HG02610 (cell line): ENCODE measurements around the gene MMP28.

Experiments
- ATAC-seq: cut with Tn5 transposase; IDR thresholded peaks from one replicate; pipeline ENCODE4 v1.9.1; 2021; ENCODE audit warnings: mild to moderate bottlenecking, moderate library complexity; ENCODE audit not compliant: unreplicated experiment

MMP28 gene

DNA sequence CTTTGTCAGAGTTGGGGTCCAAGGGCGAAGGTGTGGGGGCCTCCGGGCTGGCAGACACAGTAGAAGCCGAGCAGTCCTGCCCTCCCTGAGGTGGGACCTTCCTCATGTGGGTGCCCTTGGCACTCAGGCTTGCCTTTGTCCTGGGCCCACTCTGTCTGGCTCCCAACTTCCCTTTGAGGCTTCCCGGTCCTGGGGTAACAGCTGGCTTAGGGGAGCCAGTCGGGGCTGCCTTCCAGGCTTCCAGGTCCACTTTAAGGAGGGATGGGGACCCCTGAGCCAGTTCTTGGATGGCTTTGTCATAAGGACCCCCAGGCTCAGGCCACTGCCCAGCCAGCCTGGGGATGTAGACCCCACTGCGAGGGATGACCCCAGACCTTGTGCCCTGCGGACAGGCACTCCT is 50.2 kb downstream of the MMP28 start:
- ATAC-seq, result no peak

- ATAC-seq, result no peak
Measured at GRCh38 chr17:35744830-35745229, 50.6 kb downstream of the MMP28 start.

DNA sequence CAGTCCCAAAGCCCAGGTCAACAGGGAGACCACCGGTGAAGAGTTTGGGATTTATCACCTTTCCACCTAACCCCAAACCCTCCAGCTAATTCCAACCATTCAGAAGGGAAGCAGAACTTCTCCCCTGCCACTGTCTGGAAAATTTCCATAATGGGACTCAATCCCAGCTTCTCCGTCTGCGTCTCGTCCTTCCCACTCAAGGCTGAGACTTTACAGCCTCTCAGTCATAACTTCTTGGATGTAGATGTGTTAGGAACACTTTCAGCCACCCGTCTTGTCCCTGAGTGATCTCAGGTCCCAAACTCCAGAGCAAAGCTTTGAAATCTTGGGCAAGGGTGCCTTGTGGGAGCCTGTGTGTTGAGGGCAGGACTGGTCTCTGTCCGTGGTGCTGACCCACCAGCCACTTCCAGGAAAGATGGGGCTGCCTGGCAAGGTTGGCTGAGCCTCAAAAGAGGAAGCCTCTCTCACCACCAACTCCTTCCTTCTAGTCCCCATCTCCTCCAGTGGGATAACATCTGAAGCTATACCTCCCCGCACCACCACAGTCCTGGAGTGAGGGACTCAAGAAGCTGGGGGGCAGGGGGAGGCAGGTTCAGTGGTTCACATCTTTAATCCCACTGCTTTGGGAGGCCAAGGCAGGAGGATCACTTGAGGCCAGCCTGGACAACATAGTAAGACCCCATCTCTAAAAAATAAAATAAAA is 51.7 kb downstream of the MMP28 start:
- ATAC-seq, result no peak

DNA sequence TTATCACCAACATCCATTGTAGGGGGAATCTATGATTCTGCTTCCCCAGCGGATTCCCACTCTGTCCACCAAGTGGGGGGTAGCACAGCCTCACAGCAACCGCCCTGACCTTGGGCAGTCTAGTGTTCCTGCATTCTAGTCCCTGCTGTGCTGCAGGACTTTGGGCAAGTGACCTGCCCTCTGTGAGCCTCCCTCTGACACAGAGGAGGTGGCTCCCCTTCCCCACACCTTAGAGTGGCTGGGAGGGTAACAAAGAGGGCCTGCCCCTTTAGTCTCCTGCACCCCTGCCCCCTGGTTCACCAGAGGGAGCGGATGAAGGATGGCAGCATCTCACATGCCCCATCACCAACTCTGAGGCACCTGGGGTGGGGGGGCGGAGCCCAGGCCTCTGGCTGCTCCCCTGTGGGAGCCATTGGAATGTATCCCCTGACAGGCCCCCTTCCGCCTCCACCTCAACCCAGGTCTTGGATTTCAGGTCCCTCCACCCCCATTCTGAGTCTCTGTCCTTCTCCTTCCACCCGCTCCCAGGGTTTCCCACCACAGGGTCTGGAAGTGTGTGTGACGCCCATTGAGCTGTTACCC is 52.5 kb downstream of the MMP28 start:
- ATAC-seq, result no peak

GRCh38 chr17:35742496-35742895 is 52.9 kb downstream of the MMP28 start:
- no peak for ATAC-seq

GRCh38 chr17:35740997-35741931 is 54.2 kb downstream of the MMP28 start:
- no peak for ATAC-seq

GRCh38 chr17:35740216-35740615 is 55.2 kb downstream of the MMP28 start:
- ATAC-seq, result no peak

GRCh38 chr17:35738519-35739133 is 56.8 kb downstream of the MMP28 start:
- ATAC-seq, result no peak

GRCh38 chr17:35736236-35736635 is 59.2 kb downstream of the MMP28 start:
- no peak for ATAC-seq

GRCh38 chr17:35735036-35735805 is 60.2 kb downstream of the MMP28 start:
- ATAC-seq, result no peak

DNA sequence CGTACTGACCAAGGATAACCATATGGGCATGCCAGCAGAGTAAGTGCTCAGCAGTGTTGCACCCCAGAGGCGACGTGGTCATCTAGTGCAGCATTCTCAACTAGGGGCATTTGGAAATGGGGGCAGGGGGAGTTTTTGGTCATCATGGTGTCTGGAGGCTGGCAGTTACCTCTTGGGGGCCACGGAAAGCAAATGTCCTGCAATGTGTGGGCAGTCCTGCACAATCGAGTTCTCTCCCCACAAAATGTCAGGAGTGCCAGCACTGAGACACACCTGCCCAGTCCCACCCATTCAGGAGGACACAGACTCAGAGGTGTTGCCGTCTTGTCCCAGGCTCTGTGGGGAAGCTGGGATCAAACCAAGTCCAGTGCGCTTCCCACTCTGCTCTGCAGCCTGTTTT is 61.0 kb downstream of the MMP28 start:
- no peak for ATAC-seq

GRCh38 chr17:35733366-35733765 is 62.1 kb downstream of the MMP28 start:
- ATAC-seq, result no peak

DNA sequence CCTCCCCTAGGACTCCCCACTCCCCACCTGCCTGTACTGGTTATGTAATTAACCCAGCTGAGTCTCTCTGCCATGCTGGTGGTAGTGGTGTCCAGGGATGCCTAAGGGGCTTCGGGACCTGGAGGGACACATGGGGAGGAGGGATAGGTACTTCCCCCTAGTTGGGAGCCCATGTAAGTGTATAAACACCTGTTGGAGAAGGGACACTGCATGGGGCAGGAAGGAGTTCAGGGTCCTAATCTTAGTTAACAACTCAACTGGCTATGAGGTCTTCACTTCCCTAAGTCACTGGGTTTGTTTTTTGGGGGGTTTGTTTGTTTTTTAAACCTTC is 62.7 kb downstream of the MMP28 start:
- ATAC-seq, result no peak

DNA sequence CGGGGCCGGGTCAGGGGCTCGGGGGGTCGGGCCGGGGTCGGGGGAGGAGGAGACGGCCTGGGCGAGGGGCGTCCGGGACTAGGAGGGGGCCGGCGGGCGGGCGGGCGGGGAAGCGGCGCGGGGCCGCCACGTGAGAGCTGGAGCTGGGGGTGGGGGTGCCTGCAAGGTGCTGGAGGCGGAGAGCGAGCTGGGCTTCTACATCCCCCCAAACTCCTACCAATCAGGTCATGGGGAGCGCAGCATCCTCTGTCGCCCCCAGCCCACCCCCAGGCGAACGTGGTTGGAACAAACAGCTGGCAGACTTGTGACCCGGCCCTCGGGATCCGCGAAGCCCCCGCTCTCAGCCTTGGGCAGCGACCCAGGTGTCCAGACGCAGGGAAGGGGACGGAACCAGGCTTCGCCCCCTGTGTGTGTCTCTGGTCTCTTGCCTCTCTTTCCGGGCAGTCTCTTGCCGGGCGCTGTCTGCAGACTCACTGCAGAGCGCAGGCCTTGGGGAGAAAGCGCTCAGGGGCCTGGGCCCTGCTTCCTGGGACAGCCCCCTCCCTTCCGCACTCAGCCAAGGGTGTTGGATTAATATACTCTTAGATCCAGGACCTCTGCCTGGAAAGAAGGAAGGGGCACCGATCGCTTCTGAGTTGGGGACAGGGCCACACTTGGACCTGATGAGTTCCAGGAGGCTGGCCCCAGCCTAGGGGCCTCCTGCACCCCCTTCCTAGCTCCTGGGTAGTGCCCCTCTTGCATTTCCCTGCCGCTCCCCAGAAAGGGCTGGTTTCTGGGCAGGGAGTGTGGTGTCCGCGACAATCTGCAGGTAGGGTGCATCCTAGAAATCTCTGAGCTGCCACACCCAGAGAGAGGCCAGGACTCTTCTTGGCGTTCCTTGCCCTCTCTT is 63.3 kb downstream of the MMP28 start:
- no peak for ATAC-seq

- no peak for ATAC-seq
Measured at GRCh38 chr17:35731239-35731916, 64.1 kb downstream of the MMP28 start, which contains the start of gene RASL10B. TSS of gene RASL10B (plus strand) at chr17:35731639. CDS start at chr17:35735185, 3,546 bp downstream.

GRCh38 chr17:35730400-35731005 is 64.9 kb downstream of the MMP28 start:
- ATAC-seq, result no peak

GRCh38 chr17:35729405-35729833 is 66.0 kb downstream of the MMP28 start:
- no peak for ATAC-seq

DNA sequence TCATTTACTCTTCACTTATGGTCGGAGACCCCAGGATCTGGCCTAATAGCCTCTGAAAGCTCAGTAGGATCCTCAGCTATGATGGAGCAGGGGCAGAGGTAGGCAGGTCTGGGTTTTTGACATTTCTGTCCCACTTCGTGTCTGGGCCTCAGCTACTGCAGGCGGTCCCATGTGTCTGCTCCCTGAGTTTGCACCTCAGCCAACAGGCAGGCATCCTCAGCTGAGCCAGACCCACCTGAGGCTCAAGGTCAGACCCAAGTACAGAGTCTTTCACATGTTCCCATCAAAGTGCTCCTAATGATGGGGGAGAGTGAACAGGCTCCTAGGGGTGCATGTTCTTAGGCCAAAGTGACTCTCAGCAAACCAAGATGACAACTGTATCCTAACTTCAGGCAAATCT is 66.9 kb downstream of the MMP28 start:
- ATAC-seq, result no peak

DNA sequence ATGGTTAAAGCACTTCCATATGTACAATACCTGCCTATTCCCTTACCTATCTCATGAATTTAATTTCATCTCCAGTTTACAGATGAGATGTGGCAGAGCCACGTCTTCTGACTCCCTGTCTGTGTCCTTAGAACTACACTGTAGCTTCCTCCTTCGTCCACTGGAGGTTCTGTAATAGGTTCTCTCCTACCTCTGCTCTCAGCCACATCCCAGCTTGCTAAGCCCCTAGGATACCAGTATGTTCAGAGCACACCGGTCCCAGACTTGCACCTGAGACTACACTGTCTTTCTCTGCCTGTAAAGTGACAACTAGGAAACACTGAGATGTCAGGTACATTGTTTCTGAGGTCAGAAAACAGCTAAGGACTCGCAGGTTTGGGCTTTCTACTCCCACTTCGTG is 67.8 kb downstream of the MMP28 start:
- no peak for ATAC-seq
